SK-N-SH treated with all-trans-retinoic acid at 6 μM for 48 hours (cell line): ENCODE results near the gene RAB15.

ENCODE experiments used
- ATAC-seq: fragments of 200-7000 bp; cut with Tn5 transposase; 3 replicates; pipeline ENCODE4 v1.9.1; 2020; ENCODE audit warnings: mild to moderate bottlenecking, moderate library complexity
- ARNTL ChIP-seq: fragments of 450-650 bp; formaldehyde crosslinking; IDR thresholded peaks from 2 replicates; pipeline ENCODE4 v1.5.0; 2020; ENCODE audit warnings: low read depth, mild to moderate bottlenecking, moderate library complexity, borderline replicate concordance
- BACH2 ChIP-seq: fragments of 250-450 bp; sonication (Bioruptor Pico); IDR thresholded peaks from 2 replicates; pipeline ENCODE4 v1.9.0; 2021; ENCODE audit warnings: mild to moderate bottlenecking, borderline replicate concordance
- CREB5 ChIP-seq: fragments of 250-450 bp; sonication (Bioruptor Pico); IDR thresholded peaks from 2 replicates; pipeline ENCODE4 v1.5.1; 2020; ENCODE audit warnings: low read depth, mild to moderate bottlenecking, moderate library complexity
- CSDC2 ChIP-seq: fragments of 250-450 bp; sonication (Bioruptor Pico); IDR thresholded peaks from 2 replicates; pipeline ENCODE4 v1.5.0; 2020; ENCODE audit warnings: mild to moderate bottlenecking, moderate library complexity
- CSRNP3 ChIP-seq: fragments of 250-450 bp; sonication (Bioruptor Pico); IDR thresholded peaks from 2 replicates; pipeline ENCODE4 v1.5.1; 2021; ENCODE audit warnings: mild to moderate bottlenecking, moderate library complexity
- ESRRG ChIP-seq: fragments of 250-450 bp; sonication (Bioruptor Pico); IDR thresholded peaks from 2 replicates; pipeline ENCODE4 v1.6.1; 2021; ENCODE audit warnings: mild to moderate bottlenecking
- GLIS3 ChIP-seq: fragments of 250-450 bp; sonication (Bioruptor Pico); IDR thresholded peaks from 2 replicates; pipeline ENCODE4 v1.5.0; 2020; ENCODE audit warnings: mild to moderate bottlenecking, moderate library complexity
- ISL1 ChIP-seq: fragments of 250-450 bp; sonication (Bioruptor Pico); IDR thresholded peaks from 2 replicates; pipeline ENCODE4 v2.1.2; 2022; ENCODE audit warnings: mild to moderate bottlenecking, moderate library complexity
- OSR1 ChIP-seq: fragments of 250-450 bp; sonication (Bioruptor Pico); IDR thresholded peaks from 2 replicates; pipeline ENCODE4 v1.8.0; 2022; ENCODE audit warnings: moderate library complexity, mild to moderate bottlenecking, inconsistent platforms
- PPARA ChIP-seq: fragments of 250-450 bp; sonication (Bioruptor Pico); IDR thresholded peaks from 2 replicates; pipeline ENCODE4 v1.5.0; 2020; ENCODE audit warnings: mild to moderate bottlenecking, borderline replicate concordance
- RARB ChIP-seq: fragments of 250-450 bp; sonication (Bioruptor Pico); IDR thresholded peaks from 2 replicates; pipeline ENCODE4 v1.8.0; 2021; ENCODE audit warnings: mild to moderate bottlenecking, moderate library complexity
- SNAI2 ChIP-seq: fragments of 250-450 bp; sonication (Bioruptor Pico); IDR thresholded peaks from 2 replicates; pipeline ENCODE4 v1.5.0; 2020; ENCODE audit warnings: mild to moderate bottlenecking, moderate library complexity
- TCF4 ChIP-seq: fragments of 250-450 bp; sonication (Bioruptor Pico); IDR thresholded peaks from 2 replicates; pipeline ENCODE4 v1.8.0; 2021; ENCODE audit warnings: mild to moderate bottlenecking, moderate library complexity, borderline replicate concordance
- ZFP3 ChIP-seq: fragments of 250-450 bp; sonication (Bioruptor Pico); IDR thresholded peaks from 2 replicates; pipeline ENCODE4 v1.5.0; 2020; ENCODE audit warnings: mild to moderate bottlenecking, moderate library complexity
- ZNF565 ChIP-seq: fragments of 450-650 bp; formaldehyde crosslinking; conservative IDR thresholded peaks from 2 replicates; pipeline ENCODE4 v1.5.0; 2020; ENCODE audit warnings: low read depth, mild to moderate bottlenecking, moderate library complexity
- ZNF70 ChIP-seq: fragments of 450-650 bp; formaldehyde crosslinking; IDR thresholded peaks from 2 replicates; pipeline ENCODE4 v1.5.0; 2020; ENCODE audit warnings: mild to moderate bottlenecking, moderate library complexity
- ZNF8 ChIP-seq: fragments of 450-650 bp; formaldehyde crosslinking; IDR thresholded peaks from 2 replicates; pipeline ENCODE4 v1.5.0; 2020; ENCODE audit warnings: mild to moderate bottlenecking, moderate library complexity
- TF ChIP-seq, protein P1 (sequence below): fragments of 250-450 bp; sonication (Bioruptor Pico); IDR thresholded peaks from 2 replicates; pipeline ENCODE4 v1.5.0; 2020; ENCODE audit warnings: mild to moderate bottlenecking, moderate library complexity
- TF ChIP-seq, protein P2 (sequence below): fragments of 250-450 bp; sonication (Bioruptor Pico); IDR thresholded peaks from 2 replicates; pipeline ENCODE4 v1.8.0; 2021; ENCODE audit warnings: low read depth, mild to moderate bottlenecking, moderate library complexity, borderline replicate concordance

The RAB15 gene

GRCh38 chr14:64919215-64919614 is 52.9 kb downstream of the RAB15 start:
- TF ChIP-seq CSRNP3 (CRISPR knock-in tag) (no peak), SNAI2 (CRISPR knock-in tag) (no peak), ISL1 (CRISPR knock-in tag) (no peak), ARNTL (CRISPR knock-in tag) (no peak), TCF4 (CRISPR knock-in tag) (no peak), RARB (CRISPR knock-in tag) (no peak), GLIS3 (no peak), PPARA (CRISPR knock-in tag) (no peak), ZNF70 (CRISPR knock-in tag) (no peak), OSR1 (CRISPR knock-in tag) (no peak), BACH2 (no peak), CSDC2 (CRISPR knock-in tag) (no peak), ESRRG (CRISPR knock-in tag) (no peak), CREB5 (CRISPR knock-in tag) (no peak), ZNF8 (CRISPR knock-in tag) (no peak), ZNF565 (no peak)
- TF ChIP-seq, protein P1, sequence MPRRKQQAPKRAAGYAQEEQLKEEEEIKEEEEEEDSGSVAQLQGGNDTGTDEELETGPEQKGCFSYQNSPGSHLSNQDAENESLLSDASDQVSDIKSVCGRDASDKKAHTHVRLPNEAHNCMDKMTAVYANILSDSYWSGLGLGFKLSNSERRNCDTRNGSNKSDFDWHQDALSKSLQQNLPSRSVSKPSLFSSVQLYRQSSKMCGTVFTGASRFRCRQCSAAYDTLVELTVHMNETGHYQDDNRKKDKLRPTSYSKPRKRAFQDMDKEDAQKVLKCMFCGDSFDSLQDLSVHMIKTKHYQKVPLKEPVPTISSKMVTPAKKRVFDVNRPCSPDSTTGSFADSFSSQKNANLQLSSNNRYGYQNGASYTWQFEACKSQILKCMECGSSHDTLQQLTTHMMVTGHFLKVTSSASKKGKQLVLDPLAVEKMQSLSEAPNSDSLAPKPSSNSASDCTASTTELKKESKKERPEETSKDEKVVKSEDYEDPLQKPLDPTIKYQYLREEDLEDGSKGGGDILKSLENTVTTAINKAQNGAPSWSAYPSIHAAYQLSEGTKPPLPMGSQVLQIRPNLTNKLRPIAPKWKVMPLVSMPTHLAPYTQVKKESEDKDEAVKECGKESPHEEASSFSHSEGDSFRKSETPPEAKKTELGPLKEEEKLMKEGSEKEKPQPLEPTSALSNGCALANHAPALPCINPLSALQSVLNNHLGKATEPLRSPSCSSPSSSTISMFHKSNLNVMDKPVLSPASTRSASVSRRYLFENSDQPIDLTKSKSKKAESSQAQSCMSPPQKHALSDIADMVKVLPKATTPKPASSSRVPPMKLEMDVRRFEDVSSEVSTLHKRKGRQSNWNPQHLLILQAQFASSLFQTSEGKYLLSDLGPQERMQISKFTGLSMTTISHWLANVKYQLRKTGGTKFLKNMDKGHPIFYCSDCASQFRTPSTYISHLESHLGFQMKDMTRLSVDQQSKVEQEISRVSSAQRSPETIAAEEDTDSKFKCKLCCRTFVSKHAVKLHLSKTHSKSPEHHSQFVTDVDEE (CRISPR knock-in tag), result no peak
- ATAC-seq, result no peak

- no peak for ATAC-seq
- TF ChIP-seq OSR1 (CRISPR knock-in tag) (no peak), CSRNP3 (CRISPR knock-in tag) (no peak), ISL1 (CRISPR knock-in tag) (no peak)
Measured at GRCh38 chr14:64918216-64918615, 53.9 kb downstream of the RAB15 start.

DNA sequence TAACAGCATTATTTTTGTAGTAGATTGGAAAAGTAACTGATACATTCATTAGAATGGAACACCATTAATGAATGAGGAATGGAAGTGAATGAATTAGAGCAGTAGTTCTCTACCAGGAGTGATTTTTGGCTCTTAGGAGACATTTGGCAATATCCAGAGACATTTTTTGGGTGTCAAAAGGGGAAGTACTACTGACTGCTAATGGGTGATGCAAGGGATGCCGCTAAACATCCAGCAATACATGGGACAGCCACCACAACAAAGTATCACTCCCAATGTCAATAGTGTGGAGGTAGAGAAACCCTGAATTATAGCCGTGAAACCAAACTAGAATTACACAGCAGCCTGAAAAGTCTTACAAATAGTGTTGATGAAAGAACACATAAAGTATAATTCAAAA is 56.3 kb downstream of the RAB15 start:
- no peak for TF ChIP-seq SNAI2 (CRISPR knock-in tag)
- TF ChIP-seq, protein P2, sequence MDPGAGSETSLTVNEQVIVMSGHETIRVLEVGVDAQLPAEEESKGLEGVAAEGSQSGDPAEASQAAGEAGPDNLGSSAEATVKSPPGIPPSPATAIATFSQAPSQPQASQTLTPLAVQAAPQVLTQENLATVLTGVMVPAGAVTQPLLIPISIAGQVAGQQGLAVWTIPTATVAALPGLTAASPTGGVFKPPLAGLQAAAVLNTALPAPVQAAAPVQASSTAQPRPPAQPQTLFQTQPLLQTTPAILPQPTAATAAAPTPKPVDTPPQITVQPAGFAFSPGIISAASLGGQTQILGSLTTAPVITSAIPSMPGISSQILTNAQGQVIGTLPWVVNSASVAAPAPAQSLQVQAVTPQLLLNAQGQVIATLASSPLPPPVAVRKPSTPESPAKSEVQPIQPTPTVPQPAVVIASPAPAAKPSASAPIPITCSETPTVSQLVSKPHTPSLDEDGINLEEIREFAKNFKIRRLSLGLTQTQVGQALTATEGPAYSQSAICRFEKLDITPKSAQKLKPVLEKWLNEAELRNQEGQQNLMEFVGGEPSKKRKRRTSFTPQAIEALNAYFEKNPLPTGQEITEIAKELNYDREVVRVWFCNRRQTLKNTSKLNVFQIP (CRISPR knock-in tag), result no peak
- TF ChIP-seq, protein P1 (CRISPR knock-in tag), result no peak
- no peak for TF ChIP-seq CSRNP3 (CRISPR knock-in tag)
- no peak for TF ChIP-seq ARNTL (CRISPR knock-in tag)
- no peak for TF ChIP-seq ZFP3 (CRISPR knock-in tag)
- no peak for ATAC-seq
